SH-SY5Y (cell line): ENCODE measurements around the gene CCN2.

Experiments used
- GATA2 ChIP-seq: IDR thresholded peaks from 2 replicates; pipeline ENCODE4 v1.6.1; 2011; ENCODE audit warnings: mild to moderate bottlenecking, low read depth, low read length
- GATA3 ChIP-seq: IDR thresholded peaks from 2 replicates; pipeline ENCODE4 v1.6.1; 2011; ENCODE audit warnings: low read depth, mild to moderate bottlenecking, low read length, moderate library complexity

DNA sequence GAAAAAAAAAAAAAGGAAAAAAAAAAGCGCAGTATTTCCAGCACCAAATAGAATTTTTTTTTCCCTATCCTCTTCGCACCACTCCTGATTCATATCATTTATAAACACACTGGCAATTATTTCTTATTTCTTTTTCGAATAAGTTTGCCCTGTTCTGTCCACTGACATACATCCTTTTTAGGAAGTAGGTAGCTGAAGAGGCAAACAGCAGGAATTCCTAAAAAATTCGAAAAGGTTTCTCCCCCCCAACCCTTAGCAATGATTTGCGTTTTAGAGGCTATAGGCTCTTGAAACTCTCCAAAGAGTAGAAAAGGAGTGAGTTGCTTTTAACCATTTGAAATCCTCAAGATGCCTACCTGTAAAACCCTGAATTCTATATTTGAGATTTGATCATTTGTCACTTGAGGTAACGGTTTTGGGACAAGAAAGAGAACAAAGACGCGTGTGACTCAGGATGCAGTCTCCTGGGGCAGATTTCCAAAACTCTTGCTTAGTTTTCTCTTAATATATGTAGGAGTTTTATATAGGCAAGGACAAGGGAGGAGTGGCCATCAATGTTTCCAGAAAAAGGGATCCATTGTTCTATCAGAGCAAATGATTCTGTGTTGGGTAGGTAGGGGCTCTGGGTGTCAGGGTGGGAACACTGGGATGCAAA lies 531 bp upstream of the CCN2 start:
- TF ChIP-seq GATA3 (no peak), GATA2 (no peak)
